ENCODE data around the gene PARN. TPM values are rescaled to one million over a fixed set of nuclear protein-coding genes. Genes with fewer than 3 reads are reported as not detected.
"Not testable (repeated sequence)": the region's sequence is repeated elsewhere in the genome, so short reads cannot be mapped to it uniquely, and the experiment has no call there.

Gene PARN
- total and polyA plus RNA-seq, 4 donors: 12.3 to 44.4 (median 25.2) TPM

DNA sequence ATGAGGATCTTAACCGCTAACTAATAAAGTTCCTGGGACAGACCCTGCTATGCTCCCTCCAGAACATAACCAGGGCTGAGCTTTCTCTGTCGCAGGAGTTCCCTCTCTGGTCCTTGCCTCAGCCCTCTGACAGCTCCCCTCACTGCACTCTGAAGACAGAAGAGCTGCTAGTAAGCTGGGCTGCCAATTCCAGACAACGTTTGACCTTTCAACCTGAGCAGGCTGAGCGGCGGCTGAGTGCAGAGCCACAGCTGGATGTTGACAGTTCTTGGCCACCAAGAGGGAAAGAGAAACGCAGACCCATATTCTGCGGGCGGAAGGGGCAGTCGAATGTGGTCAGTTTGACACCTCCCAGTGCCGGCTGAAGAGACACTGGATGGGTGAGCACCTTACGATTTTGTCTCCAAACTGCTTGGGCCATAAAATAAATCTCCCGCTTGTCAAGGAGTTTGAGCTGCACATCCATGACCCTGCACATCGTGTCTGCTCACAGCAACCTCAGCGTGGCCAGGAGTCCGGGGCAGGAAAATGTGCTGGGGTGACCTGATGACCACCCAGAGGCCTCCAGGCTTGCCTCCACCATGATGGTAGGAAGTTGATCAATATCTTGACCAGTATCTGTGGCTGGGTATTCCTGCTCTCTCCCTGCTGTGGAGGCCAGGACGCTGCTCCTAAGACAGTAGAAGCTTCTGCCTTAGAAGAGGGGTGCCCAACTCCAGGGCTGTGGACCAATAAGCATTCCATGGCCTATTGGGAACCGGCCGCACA, 209.2 kb downstream of the PARN start:
- WGBS, 2 donors: 76 to 92% methylated on average over 18 of the region's 18 CpGs
- DNase-seq (peak; percentile 89 to 90 (median 90)), ATAC-seq (ENCODE audit: insufficient read depth, low FRiP score) (no peak)
- H3K27me3 ChIP-seq (ENCODE audit: control insufficient read depth in 3 of 3, insufficient read depth in 3 of 3, low read length in 2 of 3): no peaks in the 10 kb centered on the region
- TF ChIP-seq, protein P1, sequence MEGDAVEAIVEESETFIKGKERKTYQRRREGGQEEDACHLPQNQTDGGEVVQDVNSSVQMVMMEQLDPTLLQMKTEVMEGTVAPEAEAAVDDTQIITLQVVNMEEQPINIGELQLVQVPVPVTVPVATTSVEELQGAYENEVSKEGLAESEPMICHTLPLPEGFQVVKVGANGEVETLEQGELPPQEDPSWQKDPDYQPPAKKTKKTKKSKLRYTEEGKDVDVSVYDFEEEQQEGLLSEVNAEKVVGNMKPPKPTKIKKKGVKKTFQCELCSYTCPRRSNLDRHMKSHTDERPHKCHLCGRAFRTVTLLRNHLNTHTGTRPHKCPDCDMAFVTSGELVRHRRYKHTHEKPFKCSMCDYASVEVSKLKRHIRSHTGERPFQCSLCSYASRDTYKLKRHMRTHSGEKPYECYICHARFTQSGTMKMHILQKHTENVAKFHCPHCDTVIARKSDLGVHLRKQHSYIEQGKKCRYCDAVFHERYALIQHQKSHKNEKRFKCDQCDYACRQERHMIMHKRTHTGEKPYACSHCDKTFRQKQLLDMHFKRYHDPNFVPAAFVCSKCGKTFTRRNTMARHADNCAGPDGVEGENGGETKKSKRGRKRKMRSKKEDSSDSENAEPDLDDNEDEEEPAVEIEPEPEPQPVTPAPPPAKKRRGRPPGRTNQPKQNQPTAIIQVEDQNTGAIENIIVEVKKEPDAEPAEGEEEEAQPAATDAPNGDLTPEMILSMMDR (IDR thresholded peaks at IDR 0.05; ENCODE audit: control extremely low read depth, extremely low read depth): no peak
- no peak overlapping the region for H3K4me3 ChIP-seq
- H3K27ac ChIP-seq (ENCODE audit: low read depth in 1 of 2, low read length in 1 of 2): no peak overlapping the region
- no peaks in the 10 kb centered on the region for H3K36me3 ChIP-seq (ENCODE audit: control insufficient read depth in 4 of 4, insufficient read depth in 4 of 4, low read length in 4 of 4)
- no peaks in the 10 kb centered on the region for H3K9me3 ChIP-seq (ENCODE audit: control insufficient read depth in 4 of 4, insufficient read depth in 3 of 4, low read length in 3 of 4)
- H3K9ac ChIP-seq (ENCODE audit: insufficient read depth in 1 of 2, low read length in 2 of 2): no peak overlapping the region
- H3K4me1 ChIP-seq (ENCODE audit: control insufficient read depth in 5 of 5, insufficient read depth in 5 of 5, low read length in 5 of 5): peaks cover 0 to 17% (median 4%) of the 10 kb centered on the region in 5 donors

DNA sequence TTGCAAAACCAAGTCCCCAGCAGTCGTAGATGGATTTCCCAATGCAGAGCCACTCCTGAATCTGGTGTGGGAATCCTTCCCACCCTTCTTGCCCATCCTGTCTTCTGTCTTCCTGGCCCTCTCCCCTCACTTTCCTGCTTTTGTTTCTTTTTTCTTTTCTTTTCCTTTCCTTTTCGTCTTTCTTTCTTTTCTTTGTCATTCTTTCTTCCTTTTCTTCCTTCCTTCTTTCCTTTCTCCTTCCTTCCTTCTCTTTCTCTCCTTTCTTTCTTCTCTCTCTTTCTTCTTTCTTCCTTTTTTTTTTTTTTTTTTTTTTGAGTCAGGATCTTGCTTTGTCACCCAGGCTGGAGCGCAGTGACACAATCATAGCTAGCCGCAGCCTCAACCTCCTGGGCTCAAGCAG, 209.8 kb downstream of the PARN start:
- H3K36me3 ChIP-seq (ENCODE audit: control insufficient read depth in 4 of 4, insufficient read depth in 4 of 4, low read length in 4 of 4); H3K9ac ChIP-seq (ENCODE audit: insufficient read depth in 1 of 2, low read length in 2 of 2); DNase-seq; H3K27me3 ChIP-seq (ENCODE audit: control insufficient read depth in 3 of 3, insufficient read depth in 3 of 3, low read length in 2 of 3); ATAC-seq (ENCODE audit: insufficient read depth, low FRiP score); H3K9me3 ChIP-seq (ENCODE audit: control insufficient read depth in 4 of 4, insufficient read depth in 3 of 4, low read length in 3 of 4); H3K27ac ChIP-seq (ENCODE audit: low read depth in 1 of 2, low read length in 1 of 2); H3K4me3 ChIP-seq: not testable (repeated sequence)
- H3K4me1 ChIP-seq (ENCODE audit: control insufficient read depth in 5 of 5, insufficient read depth in 5 of 5, low read length in 5 of 5): peaks cover 0 to 17% (median 4%) of the 10 kb centered on the region in 5 donors
- WGBS, 2 donors: 65 to 73% methylated on average over 4 of the region's 4 CpGs

DNA sequence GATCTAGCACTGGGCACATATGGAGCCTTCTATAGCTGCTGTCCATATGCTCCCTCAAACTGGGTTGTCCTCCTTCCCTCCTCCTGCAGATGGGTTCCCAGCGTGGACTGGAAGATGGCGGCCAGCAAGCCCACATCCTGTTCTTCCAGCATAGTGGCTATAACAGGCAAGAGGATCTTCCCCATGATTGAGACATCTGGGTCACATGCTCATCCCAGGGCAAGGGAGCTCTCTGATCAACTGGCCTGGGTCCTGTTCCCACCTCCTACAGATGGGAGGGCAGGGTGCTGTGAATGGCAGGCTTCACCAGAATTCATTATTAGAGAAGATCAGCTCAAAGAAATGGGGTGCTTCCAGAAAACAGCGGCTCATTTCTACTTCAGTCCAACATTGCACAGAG, 210.2 kb downstream of the PARN start:
- Histone ChIP-seq H3K4me1 (ENCODE audit: control insufficient read depth in 5 of 5, insufficient read depth in 5 of 5, low read length in 5 of 5) (peaks cover 0 to 17% (median 4%) of the 10 kb centered on the region in 5 donors), H3K27me3 (ENCODE audit: control insufficient read depth in 3 of 3, insufficient read depth in 3 of 3, low read length in 2 of 3) (no peaks in the 10 kb centered on the region), H3K27ac (ENCODE audit: low read depth in 1 of 2, low read length in 1 of 2) (no peak overlapping the region), H3K9ac (ENCODE audit: insufficient read depth in 1 of 2, low read length in 2 of 2) (no peak overlapping the region), H3K36me3 (ENCODE audit: control insufficient read depth in 4 of 4, insufficient read depth in 4 of 4, low read length in 4 of 4) (no peaks in the 10 kb centered on the region), H3K9me3 (ENCODE audit: control insufficient read depth in 4 of 4, insufficient read depth in 3 of 4, low read length in 3 of 4) (no peaks in the 10 kb centered on the region), H3K4me3 (no peak overlapping the region)
- 64 to 89% methylated on average over 3 of the region's 3 CpGs for WGBS, 2 donors
- DNase-seq (no peak), ATAC-seq (ENCODE audit: insufficient read depth, low FRiP score) (no peak)
- TF ChIP-seq, protein P1 (IDR thresholded peaks at IDR 0.05; ENCODE audit: control extremely low read depth, extremely low read depth): no peak

DNA sequence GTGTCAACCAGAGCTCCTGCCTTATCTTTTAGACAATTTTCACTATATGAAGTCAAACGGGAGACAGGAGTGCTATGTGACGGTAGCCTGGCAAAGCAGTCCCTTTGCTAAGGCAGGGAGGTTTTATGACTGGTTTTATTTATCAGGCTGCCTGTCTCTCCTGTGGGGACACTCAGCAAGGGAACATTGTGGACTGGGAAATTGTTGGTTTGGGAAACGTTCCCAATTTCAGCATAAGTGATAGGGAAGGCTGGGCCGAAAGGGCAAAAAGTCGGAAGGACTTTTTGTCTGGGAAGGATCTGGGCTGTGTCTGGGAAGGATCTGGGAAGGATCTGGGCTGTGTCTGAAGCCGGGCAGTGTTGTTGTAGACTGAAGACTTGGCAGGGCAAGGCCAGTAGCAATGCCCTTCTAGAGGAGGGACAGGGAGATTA, 211.2 kb downstream of the PARN start:
- Histone ChIP-seq H3K4me3 (no peak overlapping the region), H3K27ac (ENCODE audit: low read depth in 1 of 2, low read length in 1 of 2) (no peak overlapping the region), H3K4me1 (ENCODE audit: control insufficient read depth in 5 of 5, insufficient read depth in 5 of 5, low read length in 5 of 5) (peaks cover 0 to 17% (median 4%) of the 10 kb centered on the region in 5 donors), H3K36me3 (ENCODE audit: control insufficient read depth in 4 of 4, insufficient read depth in 4 of 4, low read length in 4 of 4) (no peaks in the 10 kb centered on the region), H3K9me3 (ENCODE audit: control insufficient read depth in 4 of 4, insufficient read depth in 3 of 4, low read length in 3 of 4) (no peaks in the 10 kb centered on the region), H3K27me3 (ENCODE audit: control insufficient read depth in 3 of 3, insufficient read depth in 3 of 3, low read length in 2 of 3) (no peaks in the 10 kb centered on the region), H3K9ac (ENCODE audit: insufficient read depth in 1 of 2, low read length in 2 of 2) (no peak overlapping the region)
- DNase-seq (peak in 2 of 3 donors; percentile 14 to 39), ATAC-seq (ENCODE audit: insufficient read depth, low FRiP score) (no peak)
- TF ChIP-seq, protein P1 (IDR thresholded peaks at IDR 0.05; ENCODE audit: control extremely low read depth, extremely low read depth): no peak
- WGBS, 2 donors: 72 to 83% methylated on average over 6 of the region's 6 CpGs

Data from lung (tissue), 12 donors.